ENCODE results near the gene SDE2.
"Not testable (repeated sequence)": the region's sequence is repeated elsewhere in the genome, so short reads cannot be mapped to it uniquely, and the experiment has no call there.

The SDE2 gene

GRCh38 chr1:225974454-225974853 is 24.7 kb downstream of the SDE2 start:
- no peak for DNase-seq

GRCh38 chr1:225973158-225973557 is 26.0 kb downstream of the SDE2 start:
- DNase-seq: no peak

GRCh38 chr1:225972344-225973152 is 26.6 kb downstream of the SDE2 start:
- DNase-seq: no peak

GRCh38 chr1:225970592-225971157 is 28.5 kb downstream of the SDE2 start:
- DNase-seq: not testable (repeated sequence)

GRCh38 chr1:225969751-225970150 is 29.4 kb downstream of the SDE2 start:
- not testable (repeated sequence) for DNase-seq

GRCh38 chr1:225965231-225965630 is 33.9 kb downstream of the SDE2 start:
- DNase-seq: no peak

- DNase-seq: no peak
These were observed 35.2 kb downstream of the SDE2 start for GRCh38 chr1:225963735-225964530.

GRCh38 chr1:225962440-225962975 is 36.6 kb downstream of the SDE2 start:
- peak; percentile 46 for DNase-seq

GRCh38 chr1:225961659-225962439 is 37.3 kb downstream of the SDE2 start:
- DNase-seq: no peak

- no peak for DNase-seq
These were observed 41.1 kb downstream of the SDE2 start for GRCh38 chr1:225958041-225958440.

GRCh38 chr1:225954753-225955152 is 44.4 kb downstream of the SDE2 start:
- no peak for DNase-seq

GRCh38 chr1:225953315-225953714 is 45.8 kb downstream of the SDE2 start:
- no peak for DNase-seq

GRCh38 chr1:225950905-225951497 is 48.1 kb downstream of the SDE2 start:
- DNase-seq: no peak

- no peak for DNase-seq
These were observed 50.1 kb downstream of the SDE2 start for GRCh38 chr1:225949041-225949440.

GRCh38 chr1:225946803-225947202 is 52.3 kb downstream of the SDE2 start:
- DNase-seq: no peak

- DNase-seq: no peak
These were observed 53.0 kb downstream of the SDE2 start for GRCh38 chr1:225946082-225946620.

GRCh38 chr1:225945564-225945963 is 53.6 kb downstream of the SDE2 start:
- no peak for DNase-seq

- no peak for DNase-seq
These were observed 54.2 kb downstream of the SDE2 start for GRCh38 chr1:225944951-225945350.

- DNase-seq: no peak
These were observed 54.8 kb downstream of the SDE2 start for GRCh38 chr1:225944387-225944786.

- DNase-seq: no peak
These were observed 55.6 kb downstream of the SDE2 start for GRCh38 chr1:225943582-225943981.

GRCh38 chr1:225942574-225942973 is 56.6 kb downstream of the SDE2 start:
- DNase-seq: no peak

- no peak for DNase-seq
These were observed 57.3 kb downstream of the SDE2 start for GRCh38 chr1:225941942-225942222.

Data from activated T-cell treated with anti-CD3 and anti-CD28 coated beads for 4 hours (primary cell).